ENCODE data around the gene CORO6.

- no peak for TF ChIP-seq YY1 (IDR thresholded peaks at IDR 0.05; ENCODE audit: insufficient read depth, insufficient read length)
- TF ChIP-seq SUZ12 (IDR thresholded peaks at IDR 0.05; ENCODE audit: extremely low read depth, insufficient read depth, insufficient read length) = no peak
- TF ChIP-seq ZNF274 (IDR thresholded peaks at IDR 0.05; ENCODE audit: low read depth, low read length) = no peak
Measured at GRCh38 chr17:29582772-29583171, 39.9 kb downstream of the CORO6 start.

Measured in NT2/D1 (cell line).